ENCODE results near the gene ELL. TPM values are rescaled to one million over a fixed set of nuclear protein-coding genes. Genes with fewer than 3 reads are reported as not detected.

The ELL gene
- total and polyA plus RNA-seq, 9 of the 15 experiments (the other 6 are each of a cell fraction or from before 2014, with no cell fraction given) = 0.24 to 22.5 (median 4.1) TPM

DNA sequence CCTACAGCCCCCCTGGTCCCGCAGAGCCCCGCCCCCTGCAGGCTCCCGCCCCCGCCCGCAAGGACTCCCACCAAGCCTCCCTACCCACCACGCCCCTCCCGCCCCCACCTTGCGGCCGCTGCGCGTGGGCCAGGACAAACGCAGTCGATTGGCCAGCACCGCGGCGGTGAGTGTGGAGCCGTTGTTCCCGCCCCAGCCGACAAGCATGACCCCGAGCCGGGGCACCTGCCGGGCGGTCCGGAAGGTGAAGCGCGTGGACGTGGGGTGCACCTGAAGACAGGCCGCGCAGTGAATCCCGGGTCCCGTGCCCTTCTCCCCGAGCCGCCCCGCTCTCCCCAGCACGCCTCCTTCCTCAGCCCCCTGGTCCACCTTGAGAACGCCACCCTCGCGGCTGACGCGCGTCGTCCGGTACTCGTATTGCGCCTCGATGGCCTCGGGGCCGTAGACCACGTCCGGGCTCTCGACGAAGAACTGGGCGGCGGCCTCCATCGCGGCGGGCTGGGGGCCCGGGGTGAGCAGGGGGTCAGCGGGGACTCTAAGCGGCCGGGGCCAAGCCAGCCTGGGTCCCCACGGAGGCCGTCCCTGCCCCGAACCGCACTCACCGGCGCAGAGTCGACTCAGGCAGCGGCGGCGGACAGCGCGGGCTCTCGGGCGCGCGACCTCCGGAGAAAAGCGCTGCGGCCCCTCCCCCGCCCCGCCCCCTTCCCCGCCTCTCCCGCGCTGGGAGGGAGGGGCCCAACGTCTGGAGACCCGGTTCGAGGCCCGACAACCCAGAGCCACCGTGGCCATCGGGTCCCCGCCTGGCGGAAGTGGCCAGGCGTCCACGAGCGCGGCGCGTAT lies 84.2 kb downstream of the ELL start, which contains the start of gene ISYNA1 (continued):
- TF ChIP-seq ZNF395 (CRISPR knock-in tag; IDR thresholded peaks at IDR 0.05) (0 out of 2 replicates have a peak, but pooled peaks have one; percentile 19), THAP7 (CRISPR knock-in tag; IDR thresholded peaks at IDR 0.05) (no peak), EP300 (IDR thresholded peaks at IDR 0.05; ENCODE audit: low read length) (no peak), ZNF224 (CRISPR knock-in tag; IDR thresholded peaks at IDR 0.05) (no peak), SRSF1 (IDR thresholded peaks at IDR 0.05; ENCODE audit: low read depth, low read length) (no peak), NFE2L1 (tag; IDR thresholded peaks at IDR 0.05; ENCODE audit: borderline replicate concordance, low read depth) (no peak), POLR2G (IDR thresholded peaks at IDR 0.05; ENCODE audit: low read depth, low read length) (peak; percentile 78), CHCHD3 (CRISPR knock-in tag; IDR thresholded peaks at IDR 0.05) (no peak), DLX4 (CRISPR knock-in tag; IDR thresholded peaks at IDR 0.05) (no peak), ZNF766 (CRISPR knock-in tag; conservative IDR thresholded peaks at IDR 0.05) (no peak), CSDE1 (IDR thresholded peaks at IDR 0.05) (no peak), ELF1 (tag; IDR thresholded peaks at IDR 0.05) (no peak), ETV1 (tag; conservative IDR thresholded peaks at IDR 0.05; ENCODE audit: low read depth) (peak; percentile 39; the same call in 1 of the 2 replicates), ZFP30 (CRISPR knock-in tag; IDR thresholded peaks at IDR 0.05; ENCODE audit: borderline replicate concordance) (no peak), U2AF2 (optimal IDR thresholded peaks at IDR 0.05; ENCODE audit: low read depth, low read length) (no peak), HDAC2 (IDR thresholded peaks at IDR 0.05) (peak; percentile 29), NBN (IDR thresholded peaks at IDR 0.05; ENCODE audit: low read depth) (no peak)
- TF ChIP-seq, protein P1, sequence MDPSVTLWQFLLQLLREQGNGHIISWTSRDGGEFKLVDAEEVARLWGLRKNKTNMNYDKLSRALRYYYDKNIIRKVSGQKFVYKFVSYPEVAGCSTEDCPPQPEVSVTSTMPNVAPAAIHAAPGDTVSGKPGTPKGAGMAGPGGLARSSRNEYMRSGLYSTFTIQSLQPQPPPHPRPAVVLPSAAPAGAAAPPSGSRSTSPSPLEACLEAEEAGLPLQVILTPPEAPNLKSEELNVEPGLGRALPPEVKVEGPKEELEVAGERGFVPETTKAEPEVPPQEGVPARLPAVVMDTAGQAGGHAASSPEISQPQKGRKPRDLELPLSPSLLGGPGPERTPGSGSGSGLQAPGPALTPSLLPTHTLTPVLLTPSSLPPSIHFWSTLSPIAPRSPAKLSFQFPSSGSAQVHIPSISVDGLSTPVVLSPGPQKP (CRISPR knock-in tag; IDR thresholded peaks at IDR 0.05) = no peak
- TF ChIP-seq, protein P2, sequence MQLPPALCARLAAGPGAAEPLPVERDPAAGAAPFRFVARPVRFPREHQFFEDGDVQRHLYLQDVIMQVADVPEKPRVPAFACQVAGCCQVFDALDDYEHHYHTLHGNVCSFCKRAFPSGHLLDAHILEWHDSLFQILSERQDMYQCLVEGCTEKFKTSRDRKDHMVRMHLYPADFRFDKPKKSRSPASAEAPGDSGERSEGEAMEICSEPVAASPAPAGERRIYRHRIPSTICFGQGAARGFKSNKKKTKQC (CRISPR knock-in tag; IDR thresholded peaks at IDR 0.05) = no peak; the same call in 1 of the 2 replicates
- TF ChIP-seq, protein P3, sequence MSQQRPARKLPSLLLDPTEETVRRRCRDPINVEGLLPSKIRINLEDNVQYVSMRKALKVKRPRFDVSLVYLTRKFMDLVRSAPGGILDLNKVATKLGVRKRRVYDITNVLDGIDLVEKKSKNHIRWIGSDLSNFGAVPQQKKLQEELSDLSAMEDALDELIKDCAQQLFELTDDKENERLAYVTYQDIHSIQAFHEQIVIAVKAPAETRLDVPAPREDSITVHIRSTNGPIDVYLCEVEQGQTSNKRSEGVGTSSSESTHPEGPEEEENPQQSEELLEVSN (IDR thresholded peaks at IDR 0.05; ENCODE audit: borderline replicate concordance in 1 of 2, extremely low read depth in 1 of 2, insufficient read depth in 1 of 2, insufficient read length in 1 of 2, low read depth in 1 of 2, low read length in 1 of 2, poor library complexity in 1 of 2, severe bottlenecking in 1 of 2) = peak; percentile 70 to 94
